ENCODE results near the gene NOL6. TPM values are rescaled to one million over a fixed set of nuclear protein-coding genes. Genes with fewer than 3 reads are reported as not detected.
"Not testable (repeated sequence)": the region's sequence is repeated elsewhere in the genome, so short reads cannot be mapped to it uniquely, and the experiment has no call there.

NOL6 gene
- total RNA-seq, 1 experiment from 2014 or later = 39.3 TPM

DNA sequence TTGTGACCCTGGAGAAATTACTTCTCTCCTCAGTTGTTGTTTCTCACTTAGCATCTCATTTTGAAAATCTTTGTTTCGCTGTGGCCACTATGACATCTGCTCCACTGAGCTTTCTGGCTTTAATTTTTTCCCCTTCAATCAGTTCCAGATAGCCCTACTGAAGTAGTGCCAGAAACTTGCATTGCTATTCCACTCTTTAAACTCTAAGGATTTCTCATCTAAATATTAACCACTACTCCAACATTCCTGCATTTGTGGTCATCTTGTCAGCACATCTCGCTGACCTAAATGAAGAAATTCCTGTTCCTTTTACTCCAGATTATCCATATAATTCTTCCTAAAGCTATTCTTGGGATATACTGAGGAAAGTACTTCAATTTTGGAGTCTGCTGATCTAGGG lies 15.3 kb upstream of the NOL6 start:
- Mint-ChIP-seq H3K4me1 (ENCODE audit: low read depth, unreplicated experiment) (peaks cover 11% of the 10 kb centered on the region), H3K27me3 (ENCODE audit: unreplicated experiment) (no peaks in the 10 kb centered on the region), H3K36me3 (ENCODE audit: insufficient read depth, unreplicated experiment) (no peaks in the 10 kb centered on the region), H3K27ac (ENCODE audit: unreplicated experiment) (no peak overlapping the region), H3K9me3 (ENCODE audit: low read depth, unreplicated experiment) (no peaks in the 10 kb centered on the region), H3K4me3 (ENCODE audit: low read depth, unreplicated experiment) (no peak overlapping the region)
- no TSS peak for BruUV-seq (replicated peaks)
- CTCF ChIA-PET = no interaction called here
- no peak for DNase-seq
- TF ChIP-seq, protein P1, sequence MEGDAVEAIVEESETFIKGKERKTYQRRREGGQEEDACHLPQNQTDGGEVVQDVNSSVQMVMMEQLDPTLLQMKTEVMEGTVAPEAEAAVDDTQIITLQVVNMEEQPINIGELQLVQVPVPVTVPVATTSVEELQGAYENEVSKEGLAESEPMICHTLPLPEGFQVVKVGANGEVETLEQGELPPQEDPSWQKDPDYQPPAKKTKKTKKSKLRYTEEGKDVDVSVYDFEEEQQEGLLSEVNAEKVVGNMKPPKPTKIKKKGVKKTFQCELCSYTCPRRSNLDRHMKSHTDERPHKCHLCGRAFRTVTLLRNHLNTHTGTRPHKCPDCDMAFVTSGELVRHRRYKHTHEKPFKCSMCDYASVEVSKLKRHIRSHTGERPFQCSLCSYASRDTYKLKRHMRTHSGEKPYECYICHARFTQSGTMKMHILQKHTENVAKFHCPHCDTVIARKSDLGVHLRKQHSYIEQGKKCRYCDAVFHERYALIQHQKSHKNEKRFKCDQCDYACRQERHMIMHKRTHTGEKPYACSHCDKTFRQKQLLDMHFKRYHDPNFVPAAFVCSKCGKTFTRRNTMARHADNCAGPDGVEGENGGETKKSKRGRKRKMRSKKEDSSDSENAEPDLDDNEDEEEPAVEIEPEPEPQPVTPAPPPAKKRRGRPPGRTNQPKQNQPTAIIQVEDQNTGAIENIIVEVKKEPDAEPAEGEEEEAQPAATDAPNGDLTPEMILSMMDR (IDR thresholded peaks at IDR 0.05; ENCODE audit: unreplicated experiment) = no peak
- intact Hi-C loops (cut with micrococcal nuclease; ENCODE audit: unreplicated experiment) = no loop called here

DNA sequence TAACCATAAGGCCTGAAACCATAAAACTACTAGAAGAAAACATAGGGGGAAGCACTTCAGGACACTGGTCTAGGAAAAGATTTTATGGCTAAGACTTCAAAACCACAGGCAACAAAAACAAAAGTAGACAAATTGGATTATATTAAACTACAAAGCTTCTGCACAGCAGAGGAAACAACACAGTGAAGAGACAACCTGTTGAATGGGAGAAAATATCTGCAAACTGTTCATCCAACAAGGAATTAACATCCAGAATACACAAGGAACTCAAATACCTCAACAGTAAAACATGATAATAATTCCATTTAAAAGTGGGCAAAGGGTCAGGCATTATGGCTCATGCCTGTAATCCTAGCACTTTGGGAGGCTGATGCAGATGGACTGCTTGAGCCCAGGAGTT lies 11.6 kb upstream of the NOL6 start:
- H3K36me3 Mint-ChIP-seq (ENCODE audit: insufficient read depth, unreplicated experiment); CTCF ChIA-PET; H3K4me3 Mint-ChIP-seq (ENCODE audit: low read depth, unreplicated experiment); DNase-seq; H3K27me3 Mint-ChIP-seq (ENCODE audit: unreplicated experiment); BruUV-seq (replicated peaks); H3K9me3 Mint-ChIP-seq (ENCODE audit: low read depth, unreplicated experiment); H3K27ac Mint-ChIP-seq (ENCODE audit: unreplicated experiment); intact Hi-C loops (cut with micrococcal nuclease; ENCODE audit: unreplicated experiment): not testable (repeated sequence)
- H3K4me1 Mint-ChIP-seq (ENCODE audit: low read depth, unreplicated experiment) = peaks cover 11% of the 10 kb centered on the region

DNA sequence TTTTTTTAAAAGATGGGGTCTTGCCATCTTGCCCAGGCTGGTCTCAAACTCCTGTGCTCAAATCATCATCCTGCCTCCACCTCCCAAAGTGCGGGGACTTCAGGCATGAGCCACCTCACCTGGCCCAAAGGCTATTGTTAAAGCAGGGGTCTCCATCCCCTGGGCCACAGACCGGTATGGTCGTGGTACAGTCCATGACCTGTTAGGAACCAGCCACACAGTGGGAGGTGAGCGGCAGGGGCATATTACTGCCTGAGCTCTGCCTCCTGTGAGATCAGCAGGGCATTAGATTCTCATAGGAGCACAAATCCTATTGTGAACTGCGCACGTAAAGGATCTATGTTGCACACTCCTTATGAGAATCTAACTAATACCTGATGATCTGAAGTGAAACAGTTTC lies 7.3 kb upstream of the NOL6 start:
- DNase-seq = no peak
- BruUV-seq (replicated peaks) = no TSS peak
- CTCF ChIA-PET = no interaction called here
- intact Hi-C loops (cut with micrococcal nuclease; ENCODE audit: unreplicated experiment) = no loop called here
- no peaks in the 10 kb centered on the region for H3K9me3 Mint-ChIP-seq (ENCODE audit: low read depth, unreplicated experiment)
- H3K27me3 Mint-ChIP-seq (ENCODE audit: unreplicated experiment) = no peaks in the 10 kb centered on the region
- no peak overlapping the region for H3K4me3 Mint-ChIP-seq (ENCODE audit: low read depth, unreplicated experiment)
- H3K36me3 Mint-ChIP-seq (ENCODE audit: insufficient read depth, unreplicated experiment) = no peaks in the 10 kb centered on the region
- TF ChIP-seq, protein P1 (IDR thresholded peaks at IDR 0.05; ENCODE audit: unreplicated experiment) = no peak
- H3K4me1 Mint-ChIP-seq (ENCODE audit: low read depth, unreplicated experiment) = no peaks in the 10 kb centered on the region
- H3K27ac Mint-ChIP-seq (ENCODE audit: unreplicated experiment) = no peak overlapping the region

DNA sequence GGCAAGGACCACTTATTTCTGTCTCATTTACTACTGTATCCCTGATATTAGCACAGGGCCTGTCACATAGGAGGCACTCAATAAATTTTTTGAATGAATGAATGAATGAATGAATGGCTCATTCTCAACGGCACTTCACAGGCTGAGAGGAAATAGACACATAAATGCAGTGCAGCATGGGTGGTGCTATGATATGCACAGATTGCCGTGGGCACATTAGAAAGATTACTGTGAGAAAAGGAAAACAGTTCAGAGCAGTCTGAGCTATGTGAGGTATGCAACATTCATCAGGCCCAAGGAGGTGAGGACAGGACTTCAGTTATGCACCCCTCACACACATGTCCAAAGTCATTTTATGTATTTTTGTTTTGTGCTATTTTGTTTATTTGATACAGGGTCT lies 6.4 kb upstream of the NOL6 start:
- TF ChIP-seq, protein P1 (IDR thresholded peaks at IDR 0.05; ENCODE audit: unreplicated experiment) = no peak
- H3K27me3 Mint-ChIP-seq (ENCODE audit: unreplicated experiment) = no peaks in the 10 kb centered on the region
- no peak for DNase-seq
- no peaks in the 10 kb centered on the region for H3K36me3 Mint-ChIP-seq (ENCODE audit: insufficient read depth, unreplicated experiment)
- H3K4me1 Mint-ChIP-seq (ENCODE audit: low read depth, unreplicated experiment) = no peaks in the 10 kb centered on the region
- no peaks in the 10 kb centered on the region for H3K9me3 Mint-ChIP-seq (ENCODE audit: low read depth, unreplicated experiment)
- intact Hi-C loops (cut with micrococcal nuclease; ENCODE audit: unreplicated experiment) = no loop called here
- H3K4me3 Mint-ChIP-seq (ENCODE audit: low read depth, unreplicated experiment) = no peak overlapping the region
- BruUV-seq (replicated peaks) = no TSS peak
- no peak overlapping the region for H3K27ac Mint-ChIP-seq (ENCODE audit: unreplicated experiment)
- CTCF ChIA-PET = no interaction called here

DNA sequence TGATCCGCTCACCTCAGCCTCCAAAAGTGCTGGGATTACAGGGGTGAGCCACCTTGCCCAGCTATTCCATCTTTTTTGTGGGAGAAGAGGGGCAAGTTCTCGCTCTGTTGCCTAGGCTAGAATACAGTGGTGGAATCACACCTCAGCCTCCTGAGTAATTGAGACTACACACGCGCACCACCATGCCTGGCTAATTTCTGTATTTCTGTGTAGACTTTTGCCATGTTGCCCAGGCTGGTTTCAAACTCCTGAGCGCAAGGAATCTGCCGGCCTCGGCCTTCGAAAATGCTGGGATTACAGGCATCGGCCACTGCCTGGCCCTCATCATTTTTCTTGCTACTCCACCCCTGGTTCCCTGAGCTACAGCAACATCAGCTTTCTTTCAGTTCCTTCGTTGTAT lies 2.8 kb upstream of the NOL6 start:
- Mint-ChIP-seq H3K36me3 (ENCODE audit: insufficient read depth, unreplicated experiment) (peaks cover 17% of the 10 kb centered on the region), H3K27me3 (ENCODE audit: unreplicated experiment) (no peaks in the 10 kb centered on the region), H3K27ac (ENCODE audit: unreplicated experiment) (no peak overlapping the region), H3K4me3 (ENCODE audit: low read depth, unreplicated experiment) (no peak overlapping the region), H3K4me1 (ENCODE audit: low read depth, unreplicated experiment) (peaks cover 5% of the 10 kb centered on the region), H3K9me3 (ENCODE audit: low read depth, unreplicated experiment) (no peaks in the 10 kb centered on the region)
- intact Hi-C loops (cut with micrococcal nuclease; ENCODE audit: unreplicated experiment) = no loop called here
- no TSS peak for BruUV-seq (replicated peaks)
- no peak for DNase-seq
- TF ChIP-seq, protein P1 (IDR thresholded peaks at IDR 0.05; ENCODE audit: unreplicated experiment) = no peak
- CTCF ChIA-PET = no interaction called here
